ENCODE measurements around the gene SPEN.
A peak's percentile ranks its signal among the peaks of the same experiment; 100 is the strongest.
"Not testable (repeated sequence)": the region's sequence is repeated elsewhere in the genome, so short reads cannot be mapped to it uniquely, and the experiment has no call there.

The SPEN gene

GRCh38 chr1:15886611-15887167 lies 39.2 kb downstream of the SPEN start:
- no peak for DNase-seq

- not testable (repeated sequence) for DNase-seq
Observed at GRCh38 chr1:15892857-15893599, 45.5 kb downstream of the SPEN start.

- DNase-seq, result no peak
Observed at GRCh38 chr1:15895233-15895632, 47.7 kb downstream of the SPEN start.

GRCh38 chr1:15896841-15897610 lies 49.5 kb downstream of the SPEN start:
- DNase-seq, result not testable (repeated sequence)

- no peak for DNase-seq
Observed at GRCh38 chr1:15899266-15899665, 51.8 kb downstream of the SPEN start.

- DNase-seq, result no peak
Observed at GRCh38 chr1:15900662-15901279, 53.3 kb downstream of the SPEN start.

GRCh38 chr1:15902882-15903281 lies 55.4 kb downstream of the SPEN start:
- no peak for DNase-seq

- no peak for DNase-seq
Observed at GRCh38 chr1:15908597-15908996, 61.1 kb downstream of the SPEN start.

GRCh38 chr1:15911141-15911540 lies 63.6 kb downstream of the SPEN start:
- no peak for DNase-seq

GRCh38 chr1:15911927-15912326 lies 64.4 kb downstream of the SPEN start:
- no peak for DNase-seq

- not testable (repeated sequence) for DNase-seq
Observed at GRCh38 chr1:15913607-15914006, 66.1 kb downstream of the SPEN start.

- no peak for DNase-seq
Observed at GRCh38 chr1:15915991-15916390, 68.5 kb downstream of the SPEN start.

- DNase-seq, result no peak
Observed at GRCh38 chr1:15916417-15916816, 68.9 kb downstream of the SPEN start.

- no peak for DNase-seq
Observed at GRCh38 chr1:15916916-15917315, 69.4 kb downstream of the SPEN start.

GRCh38 chr1:15918962-15919715 lies 71.6 kb downstream of the SPEN start:
- no peak for DNase-seq

GRCh38 chr1:15923241-15923640 lies 75.7 kb downstream of the SPEN start:
- DNase-seq, result no peak

GRCh38 chr1:15926448-15926847 lies 78.9 kb downstream of the SPEN start:
- not testable (repeated sequence) for DNase-seq

- peak in 3 of 56 donors; percentile 27 to 37 (median 27) for DNase-seq
Observed at GRCh38 chr1:15928971-15929965, 81.8 kb downstream of the SPEN start.

GRCh38 chr1:15931401-15931800 lies 83.9 kb downstream of the SPEN start:
- no peak for DNase-seq

GRCh38 chr1:15931884-15932283 lies 84.4 kb downstream of the SPEN start:
- DNase-seq, result no peak

Data from amygdala (tissue), 56 donors.